K562 (cell line): ENCODE results near the gene NUSAP1. TPM values are rescaled to one million over a fixed set of nuclear protein-coding genes. Genes with fewer than 3 reads are reported as not detected.

Source experiments
- ATAC-seq: fragments of 200-7000 bp; cut with Tn5 transposase; 3 replicates; pipeline ENCODE4 v1.9.1; 2020; ENCODE audit warnings: moderate library complexity
- BruUV-seq: library from RNA; stranded (reverse); fragments of 400-500 nt; replicated peaks from 2 replicates; lab custom pipeline; 2021; lab: Mats Ljungman, UMichigan
- CTCF ChIA-PET: fragments of 300-600 bp; formaldehyde crosslinking; extraction: SDS; loops from one replicate; lab custom pipeline; 2021; ENCODE audit warnings: low intra/inter-chr PET ratio; lab: Yijun Ruan, JAX
- POLR2A ChIA-PET: fragments of 300-600, 350-650 bp; sonication (Branson Sonifier 250); formaldehyde crosslinking; extraction: SDS; loops from one replicate; lab custom pipeline; 2021; ENCODE audit warnings: antibody characterized with exemption, inconsistent platforms; lab: Yijun Ruan, JAX
- DNase-seq, 4 experiments: peaks; one replicate each; pipeline versions ENCODE4 v3.0.0 to v3.0.0-alpha.2; 2011 to 2018; ENCODE audit warnings: low spot score in 3 of 4, mixed read lengths in 3 of 4; ENCODE audit errors: extremely low read depth in 1 of 4
- FAIRE-seq: peaks from 2 replicates; lab custom pipeline; 2011; peaks lifted over from hg19 to GRCh38; lab: Jason Lieb, UNC
- H2AFZ ChIP-seq: 2 replicates; pipeline ENCODE4 v1.6.0; 2011; ENCODE audit warnings: low read depth, low read length, control low read depth, inconsistent platforms
- H3K27ac ChIP-seq: fragments of 200-600 bp; 3 replicates; pipeline ENCODE4 v1.8.0; 2011; ENCODE audit warnings: low read depth, mild to moderate bottlenecking, control low read depth, inconsistent platforms, low read length, moderate library complexity, mixed read lengths; ENCODE audit errors: extremely low read depth
- H3K27me3 ChIP-seq, 2 experiments: fragments of 300-600 bp in 1 of 2; 2 replicates in 1 of 2; 3 replicates in 1 of 2; pipeline versions ENCODE4 v1.6.0 to v1.8.0; 2011; ENCODE audit warnings: inconsistent platforms in 2 of 2, low read length in 2 of 2, mild to moderate bottlenecking in 1 of 2, mixed read lengths in 1 of 2, moderate library complexity in 1 of 2; ENCODE audit not compliant: control insufficient read depth in 2 of 2, insufficient read depth in 2 of 2
- H3K36me3 ChIP-seq: fragments of 300-600 bp; 3 replicates; pipeline ENCODE4 v1.8.0; 2011; ENCODE audit warnings: mild to moderate bottlenecking, low read length, inconsistent platforms; ENCODE audit not compliant: control insufficient read depth, insufficient read depth
- H3K4me1 ChIP-seq, 2 experiments: fragments of 200-600 bp in 1 of 2; replicated peaks in 1 of 2; 2 replicates in 1 of 2; 3 replicates in 1 of 2; pipeline versions ENCODE4 v1.5.1 to v1.8.0; 2011; ENCODE audit warnings: inconsistent platforms in 2 of 2, low read length in 2 of 2, mild to moderate bottlenecking in 1 of 2, mixed read lengths in 1 of 2, moderate library complexity in 1 of 2; ENCODE audit not compliant: control insufficient read depth in 2 of 2, insufficient read depth in 2 of 2
- H3K4me2 ChIP-seq: 2 replicates; pipeline ENCODE4 v1.6.1; 2011; ENCODE audit warnings: low read length, control low read depth, inconsistent platforms, mixed read lengths; ENCODE audit not compliant: insufficient read depth
- H3K4me3 ChIP-seq: fragments of 200-600 bp; sonication (generic), shearing (Covaris generic); 2 replicates; pipeline ENCODE4 v1.5.1; 2016; ENCODE audit warnings: control low read depth, inconsistent platforms
- H3K79me2 ChIP-seq: fragments of 200-600 bp; 3 replicates; pipeline ENCODE4 v1.8.0; 2011; ENCODE audit warnings: low read length, inconsistent platforms; ENCODE audit not compliant: control insufficient read depth, insufficient read depth
- H3K9ac ChIP-seq, 2 experiments: 2 replicates each; pipeline versions ENCODE4 v1.6.0 to v1.6.1; 2011; ENCODE audit warnings: low read depth in 2 of 2, low read length in 2 of 2, control low read depth in 1 of 2, inconsistent platforms in 1 of 2, mild to moderate bottlenecking in 1 of 2, mixed read lengths in 1 of 2; ENCODE audit not compliant: insufficient read depth in 1 of 2
- H3K9me1 ChIP-seq: one replicate; pipeline ENCODE4 v1.6.0; 2011; ENCODE audit warnings: inconsistent platforms, mild to moderate bottlenecking, low read length, moderate library complexity; ENCODE audit not compliant: control insufficient read depth, insufficient read depth
- H3K9me3 ChIP-seq: replicated peaks from 2 replicates; pipeline ENCODE4 v1.5.1; 2011; ENCODE audit warnings: low read depth, low read length, inconsistent platforms; ENCODE audit not compliant: control insufficient read depth, insufficient read depth
- H4K20me1 ChIP-seq: replicated peaks from 2 replicates; pipeline ENCODE4 v1.6.1; 2011; ENCODE audit warnings: low read length, inconsistent platforms, mixed read lengths; ENCODE audit not compliant: control insufficient read depth, insufficient read depth
- CHD4 ChIP-seq: fragments of 200-600 bp; sonication (generic); IDR thresholded peaks from 3 replicates; pipeline ENCODE4 v1.6.1; 2012; ENCODE audit warnings: low read depth, mild to moderate bottlenecking, mixed read lengths, low read length, inconsistent platforms; ENCODE audit not compliant: insufficient read depth, insufficient replicate concordance, poor library complexity, severe bottlenecking
- CREBBP ChIP-seq: IDR thresholded peaks from one replicate; pipeline ENCODE4 v1.6.1; 2012; ENCODE audit warnings: low read depth, mild to moderate bottlenecking, control low read depth, inconsistent platforms, low read length
- HLTF ChIP-seq: fragments of 450-650 bp; IDR thresholded peaks from 2 replicates; pipeline ENCODE4 v1.6.1; 2016
- KLF16 ChIP-seq: IDR thresholded peaks from 2 replicates; pipeline ENCODE4 v1.6.1; 2016; ENCODE audit warnings: antibody characterized with exemption
- NELFE ChIP-seq: IDR thresholded peaks from 2 replicates; pipeline ENCODE4 v1.6.1; 2011; ENCODE audit warnings: mild to moderate bottlenecking; ENCODE audit not compliant: insufficient read depth, insufficient read length
- NFXL1 ChIP-seq: fragments of 450-650 bp; formaldehyde crosslinking; IDR thresholded peaks from 2 replicates; pipeline ENCODE4 v1.4.0; 2021; ENCODE audit warnings: mild to moderate bottlenecking
- POLR2G ChIP-seq: fragments of 200-400 bp; formaldehyde crosslinking; IDR thresholded peaks from 2 replicates; pipeline ENCODE4 v1.6.1; 2017; ENCODE audit warnings: low read depth, mild to moderate bottlenecking, antibody characterized with exemption, low read length, moderate library complexity
- RB1 ChIP-seq: fragments of 450-650 bp; IDR thresholded peaks from 2 replicates; pipeline ENCODE4 v1.6.1; 2017; ENCODE audit warnings: low read depth, mild to moderate bottlenecking
- RBFOX2 ChIP-seq: fragments of 200-400 bp; formaldehyde crosslinking; IDR thresholded peaks from 2 replicates; pipeline ENCODE4 v1.6.1; 2017; ENCODE audit warnings: low read depth, mild to moderate bottlenecking, low read length, moderate library complexity
- RBM22 ChIP-seq: fragments of 200-400 bp; formaldehyde crosslinking; IDR thresholded peaks from 2 replicates; pipeline ENCODE4 v1.6.1; 2018; ENCODE audit warnings: low read length, low read depth; ENCODE audit not compliant: poor library complexity, severe bottlenecking
- SOX6 ChIP-seq: fragments of 450-650 bp; IDR thresholded peaks from 2 replicates; pipeline ENCODE4 v1.6.1; 2014; ENCODE audit warnings: mild to moderate bottlenecking
- ZNF134 ChIP-seq: fragments of 250-450 bp; sonication (Bioruptor Pico); conservative IDR thresholded peaks from 2 replicates; pipeline ENCODE4 v1.4.0; 2020
- ZNF766 ChIP-seq: fragments of 200-800 bp; sonication (Bioruptor generic); conservative IDR thresholded peaks from 2 replicates; pipeline ENCODE4 v1.6.1; 2016; ENCODE audit warnings: missing genetic modification characterization, missing compliant biosample characterization
- WGBS: fragments of 100-300 bp; shearing (Covaris generic); methylation state at CpG from one replicate; pipeline ENCODE4 v1.1.6; 2016; ENCODE audit warnings: low coverage, mixed read lengths; ENCODE audit not compliant: insufficient coverage; ENCODE audit errors: missing lambda C conversion rate; 5-methylcytosine and 5-hydroxymethylcytosine counted together
- in situ Hi-C: fragments of 300-500 bp; cut with MboI; formaldehyde crosslinking; loops from 4 replicates; pipeline ENCODE4 v1.15.0; 2018; ENCODE audit warnings: inconsistent platforms, mixed read lengths
- intact Hi-C: fragments of 100-400 bp; cut with micrococcal nuclease; formaldehyde crosslinking; loops from 2 replicates; pipeline ENCODE4 v1.14.2; 2022
- polyA plus RNA-seq, 8 experiments: library from polyadenylated mRNA; depleted of rRNA in 4 of 8; stranded (reverse) in 5 of 8; unstranded in 3 of 8; fragments of >200 nt; fragmentation: Nextera tagmentation in 2 of 8; fragmentation: Illumina TruSeq in 1 of 8; extraction: Ambion mirVana in 2 of 8; extraction: Trizol in 1 of 8; gene quantifications; 2 replicates each; pipeline versions ENCODE4 v1.2.1 to v1.2.3, GENCODE V29; 2011 to 2014; ENCODE audit warnings: inconsistent platforms in 1 of 8, missing spikeins in 1 of 8
- total RNA-seq, 7 experiments: library from RNA; depleted of rRNA in 6 of 7; stranded (reverse); fragments of >200 nt in 6 of 7; fragmentation: Illumina TruSeq in 2 of 7; extraction: Trizol in 2 of 7; gene quantifications; 2 replicates each; pipeline versions ENCODE4 v1.2.1 to v1.2.3, GENCODE V29; 2011 to 2021; ENCODE audit warnings: low replicate concordance in 1 of 7

Gene NUSAP1
- total and polyA plus RNA-seq, 9 of the 15 experiments (the other 6 are each of a cell fraction or from before 2014, with no cell fraction given): 119 to 266 (median 227) TPM

- H3K79me2 ChIP-seq: peaks cover 50% of the 10 kb centered on the region
- ATAC-seq (no peak), FAIRE-seq (no peak), DNase-seq (no peak)
- no peak overlapping the region for H3K4me2 ChIP-seq
- no peaks in the 10 kb centered on the region for H3K9me3 ChIP-seq
- no peaks in the 10 kb centered on the region for H3K27me3 ChIP-seq
- in situ Hi-C loops: no loop called here
- 82% methylated on average over 1 of the region's 1 CpG for WGBS
- peaks cover 4% of the 10 kb centered on the region; the same call in 1 of the 2 replicates for H4K20me1 ChIP-seq
- H3K4me3 ChIP-seq: no peak overlapping the region
- CTCF ChIA-PET: no interaction called here
- peaks cover 4 to 7% of the 10 kb centered on the region in 2 experiments; a peak in 4 of 5 replicates for H3K4me1 ChIP-seq
- H3K27ac ChIP-seq: 0 out of 3 replicates have a peak overlapping the region, but pooled peaks have one; percentile 34
- intact Hi-C loops: no loop called here
- no peaks in the 10 kb centered on the region for H3K9me1 ChIP-seq
- peaks cover 73% of the 10 kb centered on the region for H3K36me3 ChIP-seq
- H2AFZ ChIP-seq: no peak overlapping the region
- BruUV-seq: no TSS peak
- TF ChIP-seq RB1 (no peak), HLTF (no peak), SOX6 (no peak), ZNF134 (CRISPR knock-in tag) (no peak), CREBBP (no peak), RBM22 (no peak)
- no peak overlapping the region for H3K9ac ChIP-seq
- POLR2A ChIA-PET: interaction anchor here (0.8 kb wide), 1 partner anchor 22 kb away, joined by 3 read pairs; no protein-coding TSS in a partner anchor
Measured at GRCh38 chr15:41288464-41288863, 44.2 kb upstream of the NUSAP1 start.

GRCh38 chr15:41289953-41290352, 42.7 kb upstream of the NUSAP1 start:
- WGBS: 100% methylated on average over 2 of the region's 2 CpGs
- no TSS peak for BruUV-seq
- no peak overlapping the region for H3K4me2 ChIP-seq
- in situ Hi-C loops: no loop called here
- peaks cover 4% of the 10 kb centered on the region in 2 experiments; a peak in 3 of 5 replicates for H3K4me1 ChIP-seq
- DNase-seq (no peak), FAIRE-seq (no peak), ATAC-seq (no peak)
- H3K9ac ChIP-seq: no peak overlapping the region
- intact Hi-C loops: no loop called here
- no peak overlapping the region for H3K27ac ChIP-seq
- no peaks in the 10 kb centered on the region for H3K27me3 ChIP-seq
- ChIA-PET CTCF (interaction anchor here (0.7 kb wide), 1 partner anchor 47 kb away, joined by 3 read pairs; no protein-coding TSS in a partner anchor), POLR2A (interaction anchor here (0.6 to 1.6 kb wide), 3 partner anchors 10 to 240 kb away, joined by 3 to 6 read pairs (median 4); partner anchors contain the start of genes NUSAP1 and OIP5)
- H3K36me3 ChIP-seq: peaks cover 77% of the 10 kb centered on the region
- H3K9me3 ChIP-seq: no peaks in the 10 kb centered on the region
- peaks cover 4% of the 10 kb centered on the region; the same call in 1 of the 2 replicates for H4K20me1 ChIP-seq
- H2AFZ ChIP-seq: no peak overlapping the region
- H3K9me1 ChIP-seq: no peaks in the 10 kb centered on the region
- TF ChIP-seq CHD4 (no peak), NFXL1 (CRISPR knock-in tag) (no peak), RBFOX2 (0 out of 2 replicates have a peak, but pooled peaks have one; percentile 16), KLF16 (no peak), ZNF766 (CRISPR knock-in tag) (no peak), POLR2G (0 out of 2 replicates have a peak, but pooled peaks have one; percentile 18), NELFE (no peak)
- H3K4me3 ChIP-seq: no peak overlapping the region
- peaks cover 38% of the 10 kb centered on the region for H3K79me2 ChIP-seq
